HEK293T (cell line): Measurements from ENCODE around the gene PRPF40B.

Source experiments
- CTCF ChIA-PET: fragments of 350-600 bp; formaldehyde crosslinking; extraction: SDS; loops from one replicate; lab custom pipeline; 2021; ENCODE audit warnings: antibody characterized with exemption, inconsistent platforms; lab: Yijun Ruan, JAX
- POLR2A ChIA-PET: fragments of 350-600 bp; formaldehyde crosslinking; extraction: SDS; loops from one replicate; lab custom pipeline; 2020; ENCODE audit warnings: antibody characterized with exemption, inconsistent platforms; lab: Yijun Ruan, JAX
- DNase-seq: peaks from one replicate; pipeline ENCODE4 v3.0.0; 2012; ENCODE audit warnings: mixed read lengths; ENCODE audit errors: extremely low spot score
- ARNT ChIP-seq: fragments of 450-650 bp; IDR thresholded peaks from 2 replicates; pipeline ENCODE4 v1.6.1; 2017; ENCODE audit warnings: mild to moderate bottlenecking
- BHLHE40 ChIP-seq: fragments of 450-650 bp; IDR thresholded peaks from 2 replicates; pipeline ENCODE4 v1.6.1; 2016; ENCODE audit warnings: mild to moderate bottlenecking, moderate library complexity, borderline replicate concordance
- CTBP1 ChIP-seq: fragments of 450-650 bp; IDR thresholded peaks from 2 replicates; pipeline ENCODE4 v1.6.1; 2016; ENCODE audit warnings: borderline replicate concordance
- ELF4 ChIP-seq: fragments of 450-650 bp; IDR thresholded peaks from 2 replicates; pipeline ENCODE4 v1.6.1; 2017; ENCODE audit warnings: antibody characterized with exemption
- FOXA1 ChIP-seq: fragments of 450-650 bp; IDR thresholded peaks from 2 replicates; pipeline ENCODE4 v1.6.1; 2016; ENCODE audit warnings: mild to moderate bottlenecking
- FOXK2 ChIP-seq: fragments of 450-650 bp; IDR thresholded peaks from 2 replicates; pipeline ENCODE4 v1.6.1; 2016; ENCODE audit warnings: mild to moderate bottlenecking
- FOXM1 ChIP-seq: fragments of 450-650 bp; IDR thresholded peaks from 2 replicates; pipeline ENCODE4 v1.6.1; 2017; ENCODE audit warnings: mild to moderate bottlenecking, borderline replicate concordance
- HDGF ChIP-seq: fragments of 450-650 bp; IDR thresholded peaks from 2 replicates; pipeline ENCODE4 v1.6.1; 2017; ENCODE audit warnings: antibody characterized with exemption, borderline replicate concordance
- L3MBTL2 ChIP-seq: fragments of 450-650 bp; conservative IDR thresholded peaks from 2 replicates; pipeline ENCODE4 v1.6.1; 2016; ENCODE audit warnings: mild to moderate bottlenecking
- LEF1 ChIP-seq: fragments of 450-650 bp; IDR thresholded peaks from 2 replicates; pipeline ENCODE4 v1.6.1; 2017; ENCODE audit warnings: mild to moderate bottlenecking, borderline replicate concordance
- NFRKB ChIP-seq: fragments of 450-650 bp; IDR thresholded peaks from 2 replicates; pipeline ENCODE4 v1.6.1; 2016; ENCODE audit warnings: mild to moderate bottlenecking, moderate library complexity
- SP1 ChIP-seq: fragments of 450-650 bp; IDR thresholded peaks from 2 replicates; pipeline ENCODE4 v1.6.1; 2017
- SUZ12 ChIP-seq: fragments of 450-650 bp; IDR thresholded peaks from 2 replicates; pipeline ENCODE4 v1.6.1; 2016; ENCODE audit warnings: mild to moderate bottlenecking
- TARDBP ChIP-seq: fragments of 450-650 bp; IDR thresholded peaks from 2 replicates; pipeline ENCODE4 v1.6.1; 2016
- ZNF384 ChIP-seq: fragments of 450-650 bp; IDR thresholded peaks from 2 replicates; pipeline ENCODE4 v1.6.1; 2016
- TF ChIP-seq, protein P1 (sequence below): fragments of 450-650 bp; IDR thresholded peaks from 2 replicates; pipeline ENCODE4 v1.6.1; 2016

PRPF40B gene

GRCh38 chr12:49649445-49649844, 26.1 kb downstream of the PRPF40B start:
- TF ChIP-seq ELF4, result no peak
- TF ChIP-seq TARDBP, result no peak
- TF ChIP-seq, protein P1, sequence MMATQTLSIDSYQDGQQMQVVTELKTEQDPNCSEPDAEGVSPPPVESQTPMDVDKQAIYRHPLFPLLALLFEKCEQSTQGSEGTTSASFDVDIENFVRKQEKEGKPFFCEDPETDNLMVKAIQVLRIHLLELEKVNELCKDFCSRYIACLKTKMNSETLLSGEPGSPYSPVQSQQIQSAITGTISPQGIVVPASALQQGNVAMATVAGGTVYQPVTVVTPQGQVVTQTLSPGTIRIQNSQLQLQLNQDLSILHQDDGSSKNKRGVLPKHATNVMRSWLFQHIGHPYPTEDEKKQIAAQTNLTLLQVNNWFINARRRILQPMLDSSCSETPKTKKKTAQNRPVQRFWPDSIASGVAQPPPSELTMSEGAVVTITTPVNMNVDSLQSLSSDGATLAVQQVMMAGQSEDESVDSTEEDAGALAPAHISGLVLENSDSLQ, result no peak
- ChIA-PET CTCF (no interaction called here), POLR2A (interaction anchor here (2.0 kb wide), 1 partner anchor 54 kb away, joined by 5 read pairs; no protein-coding TSS in a partner anchor)
- DNase-seq, result no peak

GRCh38 chr12:49649892-49650291, 26.5 kb downstream of the PRPF40B start:
- ChIA-PET CTCF (interaction anchor here (0.6 kb wide), 1 partner anchor 91 kb away, joined by 5 read pairs; the partner anchor contains the start of gene TMBIM6), POLR2A (interaction anchor here (1.0 kb wide), 1 partner anchor 91 kb away, joined by 3 read pairs; no protein-coding TSS in a partner anchor)
- DNase-seq, result no peak
- TF ChIP-seq LEF1 (no peak), L3MBTL2 (no peak), TARDBP (no peak), HDGF (no peak), NFRKB (no peak), FOXK2 (no peak), SP1 (no peak), CTBP1 (no peak), ZNF384 (no peak), FOXM1 (no peak), BHLHE40 (no peak)
- TF ChIP-seq, protein P1, result no peak

GRCh38 chr12:49651855-49652254, 28.5 kb downstream of the PRPF40B start:
- no peak for DNase-seq
- no peak for TF ChIP-seq CTBP1
- no peak for TF ChIP-seq NFRKB
- no peak for TF ChIP-seq FOXA1
- no peak for TF ChIP-seq LEF1
- no peak for TF ChIP-seq ARNT
- TF ChIP-seq L3MBTL2, result no peak
- TF ChIP-seq, protein P1, result no peak
- no peak for TF ChIP-seq FOXM1
- TF ChIP-seq ZNF384, result no peak
- TF ChIP-seq BHLHE40, result no peak
- no peak for TF ChIP-seq SP1
- TF ChIP-seq FOXK2, result no peak
- no peak for TF ChIP-seq ELF4
- TF ChIP-seq SUZ12, result no peak
- TF ChIP-seq TARDBP, result no peak
- TF ChIP-seq HDGF, result no peak
- ChIA-PET POLR2A (interaction anchor here (0.9 kb wide), 1 partner anchor 89 kb away, joined by 3 read pairs; the partner anchor contains the start of gene TMBIM6), CTCF (interaction anchor here (0.9 kb wide), 1 partner anchor 89 kb away, joined by 6 read pairs; the partner anchor contains the start of gene TMBIM6)

GRCh38 chr12:49652921-49653520, 29.7 kb downstream of the PRPF40B start:
- CTCF ChIA-PET, result interaction anchor here (0.9 kb wide), 1 partner anchor 88 kb away, joined by 6 read pairs; the partner anchor contains the start of gene TMBIM6
- no peak for DNase-seq
- TF ChIP-seq ARNT, result no peak
- no peak for TF ChIP-seq L3MBTL2
- TF ChIP-seq NFRKB, result no peak
- no peak for TF ChIP-seq ZNF384
- no peak for TF ChIP-seq FOXK2
- TF ChIP-seq CTBP1, result no peak
- TF ChIP-seq BHLHE40, result no peak
- POLR2A ChIA-PET, result interaction anchor here (0.9 kb wide), 1 partner anchor 51 kb away, joined by 3 read pairs; no protein-coding TSS in a partner anchor

GRCh38 chr12:49654715-49655114, 31.4 kb downstream of the PRPF40B start:
- ChIA-PET POLR2A (no interaction called here), CTCF (no interaction called here)
- DNase-seq, result no peak
- TF ChIP-seq, protein P1, result no peak
- no peak for TF ChIP-seq ZNF384
- no peak for TF ChIP-seq FOXM1
- no peak for TF ChIP-seq FOXA1
- TF ChIP-seq SP1, result no peak
- TF ChIP-seq HDGF, result no peak

DNA sequence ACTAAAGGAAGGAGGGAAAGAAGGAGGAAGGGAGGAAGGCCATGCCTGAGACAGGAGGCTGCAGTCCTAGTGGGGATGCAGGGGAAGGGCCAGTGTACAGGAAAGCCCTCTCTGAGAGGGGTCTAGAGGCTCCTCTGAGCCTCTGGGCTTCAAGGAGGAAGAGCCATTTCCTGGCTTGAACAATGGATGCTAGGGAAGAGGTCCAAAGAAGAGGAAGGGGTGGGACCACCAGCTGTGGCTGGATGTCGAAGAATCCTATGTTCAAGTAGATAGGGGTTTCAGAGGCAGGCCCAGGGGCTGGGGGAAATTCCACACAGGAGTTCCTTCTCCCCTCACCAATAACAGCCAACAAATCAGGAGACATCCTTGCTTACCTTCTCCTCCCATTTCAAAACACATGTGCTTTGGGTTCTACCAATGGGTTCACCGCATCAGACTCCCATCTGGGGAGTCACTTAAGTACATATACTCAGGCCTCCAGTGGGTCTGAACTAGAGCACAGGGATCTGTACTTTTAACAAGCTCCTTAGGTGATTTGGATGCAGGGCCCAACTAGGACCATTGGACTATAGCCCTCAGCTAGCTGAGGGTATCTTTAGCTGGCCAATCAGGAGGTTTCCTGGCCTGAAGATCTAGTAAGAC, 32.4 kb downstream of the PRPF40B start:
- TF ChIP-seq SP1 (no peak), ARNT (no peak), FOXK2 (no peak), CTBP1 (no peak), FOXM1 (no peak), L3MBTL2 (no peak)
- TF ChIP-seq, protein P1, result no peak
- POLR2A ChIA-PET, result no interaction called here
- no peak for DNase-seq
- CTCF ChIA-PET, result interaction anchor here (0.6 kb wide), 1 partner anchor 508 kb away, joined by 4 read pairs; no protein-coding TSS in a partner anchor
